ENCODE results near the gene RPL22.

- TF ChIP-seq CTCF (IDR thresholded peaks at IDR 0.05), result no peak
- no peak for TF ChIP-seq EP300 (IDR thresholded peaks at IDR 0.05; ENCODE audit: low read depth)
- TF ChIP-seq POLR2AphosphoS5 (IDR thresholded peaks at IDR 0.05), result no peak
These were observed 36.0 kb downstream of the RPL22 start for GRCh38 chr1:6163191-6163972.

Data from transverse colon (tissue), 4 donors.